A549 (cell line): ENCODE data around the gene PDIA5. TPM values are rescaled to one million over a fixed set of nuclear protein-coding genes. Genes with fewer than 3 reads are reported as not detected.
"Not testable (repeated sequence)": the region's sequence is repeated elsewhere in the genome, so short reads cannot be mapped to it uniquely, and the experiment has no call there.

ENCODE experiments used
- ATAC-seq, 2 experiments: fragments of 200-7000 bp in 1 of 2; fragments of >200 bp in 1 of 2; cut with Nextera tagmentation in 1 of 2; cut with Tn5 transposase in 1 of 2; 3 replicates each; pipeline versions ENCODE4 v1.8.0 to v1.9.1; 2018 to 2020; ENCODE audit warnings: mild to moderate bottlenecking in 1 of 2, moderate library complexity in 1 of 2
- CTCF ChIA-PET: fragments of 300-600 bp; sonication (Branson Sonifier 250); formaldehyde crosslinking; extraction: SDS; loops from one replicate; lab custom pipeline; 2021; ENCODE audit warnings: antibody characterized with exemption, inconsistent platforms; lab: Yijun Ruan, JAX
- POLR2A ChIA-PET: fragments of 350-600 bp; formaldehyde crosslinking; extraction: SDS; loops from one replicate; lab custom pipeline; 2021; ENCODE audit warnings: antibody characterized with exemption, inconsistent platforms; lab: Yijun Ruan, JAX
- DNase-seq, 2 experiments: peaks; one replicate each; pipeline versions ENCODE4 v3.0.0 to v3.0.0-alpha.2; 2011 to 2016; ENCODE audit warnings: low read depth in 1 of 2, low spot score in 1 of 2
- FAIRE-seq: peaks from 2 replicates; lab custom pipeline; 2011; peaks lifted over from hg19 to GRCh38; lab: Jason Lieb, UNC
- H3K27ac ChIP-seq, 2 experiments: fragments of >200 bp; sonication (Bioruptor Twin); formaldehyde crosslinking; 3 replicates each; pipeline ENCODE4 v1.5.1; 2016 to 2017
- H3K4me1 ChIP-seq: fragments of >200 bp; sonication (Bioruptor Twin); formaldehyde crosslinking; 3 replicates; pipeline ENCODE4 v1.6.1; 2016
- H3K4me2 ChIP-seq: fragments of >200 bp; sonication (Bioruptor Twin); formaldehyde crosslinking; 3 replicates; pipeline ENCODE4 v1.6.1; 2016
- H3K4me3 ChIP-seq: fragments of >200 bp; sonication (Bioruptor Twin); formaldehyde crosslinking; 3 replicates; pipeline ENCODE4 v1.5.1; 2016
- H3K9me3 ChIP-seq: fragments of >200 bp; sonication (Bioruptor Twin); formaldehyde crosslinking; 3 replicates; pipeline ENCODE4 v1.6.1; 2016
- BHLHE40 ChIP-seq: IDR thresholded peaks from 2 replicates; pipeline ENCODE4 v1.6.1; 2012; ENCODE audit warnings: low read depth, low read length, inconsistent platforms
- CHD4 ChIP-seq: fragments of 200-600 bp; sonication (generic); IDR thresholded peaks from 2 replicates; pipeline ENCODE4 v1.6.1; 2016; ENCODE audit warnings: antibody characterized with exemption, mild to moderate bottlenecking, borderline replicate concordance
- EP300 ChIP-seq, 2 experiments: fragments of >200 bp; sonication (Bioruptor Twin); formaldehyde crosslinking; IDR thresholded peaks; 2 replicates in 1 of 2; 3 replicates in 1 of 2; pipeline ENCODE4 v1.6.1; 2016 to 2017
- ESRRA ChIP-seq: fragments of 150-350 bp; IDR thresholded peaks from 2 replicates; pipeline ENCODE4 v1.6.1; 2014; ENCODE audit warnings: mild to moderate bottlenecking, low read length, borderline replicate concordance
- FOSB ChIP-seq: fragments of 250-450 bp; sonication (Bioruptor Pico); IDR thresholded peaks from 2 replicates; pipeline ENCODE4 v1.5.0; 2020; ENCODE audit warnings: mild to moderate bottlenecking, moderate library complexity
- HEYL ChIP-seq: fragments of 250-450 bp; sonication (Bioruptor Pico); IDR thresholded peaks from 2 replicates; pipeline ENCODE4 v1.8.0; 2021; ENCODE audit warnings: mild to moderate bottlenecking, moderate library complexity
- HMGXB4 ChIP-seq: fragments of 250-450 bp; sonication (Bioruptor Pico); IDR thresholded peaks from 2 replicates; pipeline ENCODE4 v1.5.0; 2021; ENCODE audit warnings: mild to moderate bottlenecking, moderate library complexity, borderline replicate concordance
- HOXA7 ChIP-seq: fragments of 250-450 bp; sonication (Bioruptor Pico); IDR thresholded peaks from 2 replicates; pipeline ENCODE4 v1.5.0; 2020; ENCODE audit warnings: mild to moderate bottlenecking, moderate library complexity
- HOXB5 ChIP-seq: fragments of 250-450 bp; sonication (Bioruptor Pico); IDR thresholded peaks from 2 replicates; pipeline ENCODE4 v1.5.0; 2020; ENCODE audit warnings: mild to moderate bottlenecking, moderate library complexity
- JUN ChIP-seq, 2 experiments: fragments of >200 bp; sonication (Bioruptor Twin); formaldehyde crosslinking; IDR thresholded peaks; 2 replicates in 1 of 2; 3 replicates in 1 of 2; pipeline ENCODE4 v1.6.1; 2016 to 2017
- JUNB ChIP-seq: fragments of >200 bp; sonication (Bioruptor Twin); formaldehyde crosslinking; IDR thresholded peaks from 2 replicates; pipeline ENCODE4 v1.6.1; 2016
- MAX ChIP-seq: IDR thresholded peaks from 2 replicates; pipeline ENCODE4 v1.6.1; 2012
- MAZ ChIP-seq: fragments of 150-350 bp; IDR thresholded peaks from 2 replicates; pipeline ENCODE4 v1.6.1; 2014; ENCODE audit warnings: antibody characterized with exemption, low read depth, low read length, borderline replicate concordance
- NFE2L2 ChIP-seq: fragments of 150-350 bp; conservative IDR thresholded peaks from 2 replicates; pipeline ENCODE4 v1.6.1; 2014; ENCODE audit warnings: low read length
- NPAS2 ChIP-seq: fragments of 250-450 bp; sonication (Bioruptor Pico); IDR thresholded peaks from 2 replicates; pipeline ENCODE4 v1.8.0; 2022; ENCODE audit warnings: mild to moderate bottlenecking, moderate library complexity, borderline replicate concordance
- PBX3 ChIP-seq: IDR thresholded peaks from 2 replicates; pipeline ENCODE4 v1.6.1; 2012
- POLR2A ChIP-seq: IDR thresholded peaks from 2 replicates; pipeline ENCODE4 v1.6.1; 2012; ENCODE audit warnings: mild to moderate bottlenecking, low read length
- SREBF2 ChIP-seq: fragments of 450-650 bp; IDR thresholded peaks from 2 replicates; pipeline ENCODE4 v1.6.1; 2014; ENCODE audit warnings: mild to moderate bottlenecking, moderate library complexity
- ZFP36 ChIP-seq: fragments of 450-650 bp; IDR thresholded peaks from 2 replicates; pipeline ENCODE4 v1.6.1; 2014; ENCODE audit warnings: borderline replicate concordance; ENCODE audit not compliant: partially characterized antibody
- whole genome bisulfite sequencing: methylation state at CpG from one replicate; pipeline ENCODE4 v1.1.6; 2017; ENCODE audit errors: missing lambda C conversion rate; 5-methylcytosine and 5-hydroxymethylcytosine counted together
- polyA plus RNA-seq, 4 experiments: library from polyadenylated mRNA; depleted of rRNA in 3 of 4; stranded (reverse); fragments of >200 nt; fragmentation: RNase III in 1 of 4; extraction: RNeasy Plus Mini Kit Qiagen cat#74134 plus additional on column Dnase treatment in 1 of 4; gene quantifications; 2 replicates in 3 of 4; 3 replicates in 1 of 4; pipeline ENCODE4 v1.2.3, GENCODE V29; 2011 to 2017
- TF ChIP-seq, protein P1 (sequence below): fragments of 450-650 bp; IDR thresholded peaks from 2 replicates; pipeline ENCODE4 v1.6.1; 2014; ENCODE audit warnings: antibody characterized with exemption
- TF ChIP-seq, protein P2 (sequence below): fragments of 200-600 bp; sonication (generic); IDR thresholded peaks from 2 replicates; pipeline ENCODE4 v1.6.1; 2016; ENCODE audit warnings: antibody characterized with exemption, mild to moderate bottlenecking, moderate library complexity

Gene PDIA5
- polyA plus RNA-seq, 2 of the 4 experiments (the other 2 are of a cell fraction): 17.5 to 28.1 TPM

- H3K9me3 ChIP-seq: no peaks in the 10 kb centered on the region
- H3K4me3 ChIP-seq: no peak overlapping the region
- ChIA-PET POLR2A (no interaction called here), CTCF (interaction anchor here (1.4 to 1.7 kb wide), 2 partner anchors 10 to 83 kb away, joined by 3 read pairs; no protein-coding TSS in a partner anchor)
- no peaks in the 10 kb centered on the region for H3K4me1 ChIP-seq
- no peak for TF ChIP-seq BHLHE40
- no peak for TF ChIP-seq HEYL (CRISPR knock-in tag)
- TF ChIP-seq NPAS2 (CRISPR knock-in tag): no peak
- TF ChIP-seq PBX3: no peak
- TF ChIP-seq JUN (IDR thresholded peaks at IDR 0.05): no peak
- TF ChIP-seq HOXB5 (CRISPR knock-in tag): no peak
- TF ChIP-seq, protein P1, sequence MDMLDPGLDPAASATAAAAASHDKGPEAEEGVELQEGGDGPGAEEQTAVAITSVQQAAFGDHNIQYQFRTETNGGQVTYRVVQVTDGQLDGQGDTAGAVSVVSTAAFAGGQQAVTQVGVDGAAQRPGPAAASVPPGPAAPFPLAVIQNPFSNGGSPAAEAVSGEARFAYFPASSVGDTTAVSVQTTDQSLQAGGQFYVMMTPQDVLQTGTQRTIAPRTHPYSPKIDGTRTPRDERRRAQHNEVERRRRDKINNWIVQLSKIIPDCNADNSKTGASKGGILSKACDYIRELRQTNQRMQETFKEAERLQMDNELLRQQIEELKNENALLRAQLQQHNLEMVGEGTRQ: no peak
- no peak for TF ChIP-seq MAZ
- TF ChIP-seq JUNB: no peak
- TF ChIP-seq CHD4: no peak
- TF ChIP-seq SREBF2: no peak
- TF ChIP-seq POLR2A: no peak
- TF ChIP-seq ESRRA: no peak
- TF ChIP-seq, protein P2, sequence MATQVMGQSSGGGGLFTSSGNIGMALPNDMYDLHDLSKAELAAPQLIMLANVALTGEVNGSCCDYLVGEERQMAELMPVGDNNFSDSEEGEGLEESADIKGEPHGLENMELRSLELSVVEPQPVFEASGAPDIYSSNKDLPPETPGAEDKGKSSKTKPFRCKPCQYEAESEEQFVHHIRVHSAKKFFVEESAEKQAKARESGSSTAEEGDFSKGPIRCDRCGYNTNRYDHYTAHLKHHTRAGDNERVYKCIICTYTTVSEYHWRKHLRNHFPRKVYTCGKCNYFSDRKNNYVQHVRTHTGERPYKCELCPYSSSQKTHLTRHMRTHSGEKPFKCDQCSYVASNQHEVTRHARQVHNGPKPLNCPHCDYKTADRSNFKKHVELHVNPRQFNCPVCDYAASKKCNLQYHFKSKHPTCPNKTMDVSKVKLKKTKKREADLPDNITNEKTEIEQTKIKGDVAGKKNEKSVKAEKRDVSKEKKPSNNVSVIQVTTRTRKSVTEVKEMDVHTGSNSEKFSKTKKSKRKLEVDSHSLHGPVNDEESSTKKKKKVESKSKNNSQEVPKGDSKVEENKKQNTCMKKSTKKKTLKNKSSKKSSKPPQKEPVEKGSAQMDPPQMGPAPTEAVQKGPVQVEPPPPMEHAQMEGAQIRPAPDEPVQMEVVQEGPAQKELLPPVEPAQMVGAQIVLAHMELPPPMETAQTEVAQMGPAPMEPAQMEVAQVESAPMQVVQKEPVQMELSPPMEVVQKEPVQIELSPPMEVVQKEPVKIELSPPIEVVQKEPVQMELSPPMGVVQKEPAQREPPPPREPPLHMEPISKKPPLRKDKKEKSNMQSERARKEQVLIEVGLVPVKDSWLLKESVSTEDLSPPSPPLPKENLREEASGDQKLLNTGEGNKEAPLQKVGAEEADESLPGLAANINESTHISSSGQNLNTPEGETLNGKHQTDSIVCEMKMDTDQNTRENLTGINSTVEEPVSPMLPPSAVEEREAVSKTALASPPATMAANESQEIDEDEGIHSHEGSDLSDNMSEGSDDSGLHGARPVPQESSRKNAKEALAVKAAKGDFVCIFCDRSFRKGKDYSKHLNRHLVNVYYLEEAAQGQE: no peak
- no peak for TF ChIP-seq NFE2L2
- no peak for TF ChIP-seq HOXA7 (CRISPR knock-in tag)
- WGBS: 93% methylated on average over 6 of the region's 6 CpGs
- H3K4me2 ChIP-seq: no peak overlapping the region
- H3K27ac ChIP-seq: no peak overlapping the region
- DNase-seq (no peak), FAIRE-seq (no peak), ATAC-seq (no peak)
Observed at GRCh38 chr3:123111640-123112039, 44.8 kb downstream of the PDIA5 start.

DNA sequence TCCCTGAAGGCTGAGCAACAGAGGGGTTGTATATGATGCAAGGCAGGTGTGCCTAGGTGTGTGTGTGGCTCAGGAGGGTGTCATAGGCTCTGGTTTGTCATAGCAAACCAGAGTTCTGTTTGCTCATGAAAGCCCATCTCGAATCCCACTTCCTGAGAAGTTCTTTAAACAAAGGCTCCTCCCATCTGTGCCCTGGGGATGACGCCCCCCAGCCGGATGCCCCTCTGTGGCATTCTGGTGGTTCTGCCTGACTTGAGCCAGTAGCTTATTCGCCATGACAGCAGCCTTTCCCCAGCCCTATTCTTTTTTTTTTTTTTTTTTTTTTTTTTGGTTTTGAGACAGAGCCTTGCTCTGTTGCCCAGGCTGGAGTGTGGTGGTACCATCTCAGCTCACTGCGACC lies 45.4 kb downstream of the PDIA5 start:
- Histone ChIP-seq H3K4me3 (no peak overlapping the region), H3K9me3 (no peaks in the 10 kb centered on the region), H3K27ac (no peak overlapping the region), H3K4me2 (no peak overlapping the region), H3K4me1 (no peaks in the 10 kb centered on the region)
- ATAC-seq: no peak
- CTCF ChIA-PET: interaction anchor here (1.4 to 1.7 kb wide), 2 partner anchors 9 to 84 kb away, joined by 3 read pairs; no protein-coding TSS in a partner anchor
- WGBS: 88% methylated on average over 5 of the region's 5 CpGs
- no peak for TF ChIP-seq EP300 (IDR thresholded peaks at IDR 0.05)
- no peak for TF ChIP-seq FOSB (CRISPR knock-in tag)
- TF ChIP-seq HMGXB4 (CRISPR knock-in tag): no peak
- no peak for TF ChIP-seq MAX
- no peak for TF ChIP-seq ZFP36
- POLR2A ChIA-PET: no interaction called here
- no peak for DNase-seq
- FAIRE-seq: no peak

DNA sequence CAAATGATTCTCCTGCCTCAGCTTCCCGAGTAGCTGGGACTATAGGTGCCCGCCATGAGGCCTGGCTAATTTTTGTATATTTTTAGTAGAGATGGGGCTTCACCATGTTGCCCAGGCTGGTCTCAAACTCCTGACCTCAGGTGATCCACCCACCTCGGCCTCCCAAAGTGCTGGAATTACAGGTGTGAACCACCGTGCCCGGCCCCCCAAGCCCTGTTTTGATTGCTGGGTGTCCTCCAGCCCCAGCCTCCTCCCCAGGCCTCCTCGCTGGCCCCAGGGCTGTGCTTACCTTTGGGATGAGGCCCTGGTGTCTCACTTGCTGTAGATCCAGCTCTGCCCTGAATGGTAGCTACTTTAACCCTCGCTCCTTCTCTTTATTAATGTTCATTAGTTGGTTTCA lies 45.8 kb downstream of the PDIA5 start:
- DNase-seq, H3K4me3 ChIP-seq, H3K27ac ChIP-seq, H3K4me2 ChIP-seq, POLR2A ChIA-PET, H3K4me1 ChIP-seq, ATAC-seq, H3K9me3 ChIP-seq, FAIRE-seq: not testable (repeated sequence)
- CTCF ChIA-PET: interaction anchor here (1.1 to 1.2 kb wide), 2 partner anchors 19 to 21 kb away, joined by 3 to 4 read pairs; no protein-coding TSS in a partner anchor
- 94% methylated on average over 7 of the region's 7 CpGs for WGBS
